GM19023 (cell line): ENCODE measurements around the gene MAGI1.

Experiments
- ATAC-seq: cut with Tn5 transposase; IDR thresholded peaks from one replicate; pipeline ENCODE4 v1.9.1; 2021; ENCODE audit warnings: mild to moderate bottlenecking, moderate library complexity; ENCODE audit not compliant: unreplicated experiment

Gene MAGI1

GRCh38 chr3:65604863-65605526, 433.7 kb downstream of the MAGI1 start:
- no peak for ATAC-seq

GRCh38 chr3:65603631-65604030, 435.1 kb downstream of the MAGI1 start:
- ATAC-seq, result no peak

- ATAC-seq, result no peak
Observed at GRCh38 chr3:65600888-65601287, 437.8 kb downstream of the MAGI1 start.

- no peak for ATAC-seq
Observed at GRCh38 chr3:65597952-65598413, 440.7 kb downstream of the MAGI1 start.

- ATAC-seq, result no peak
Observed at GRCh38 chr3:65597226-65597951, 441.3 kb downstream of the MAGI1 start.

- ATAC-seq, result no peak
Observed at GRCh38 chr3:65596571-65597225, 442.0 kb downstream of the MAGI1 start.

GRCh38 chr3:65596029-65596300, 442.8 kb downstream of the MAGI1 start:
- ATAC-seq, result no peak

GRCh38 chr3:65595222-65596028, 443.3 kb downstream of the MAGI1 start:
- ATAC-seq, result no peak

- no peak for ATAC-seq
Observed at GRCh38 chr3:65593780-65594752, 444.7 kb downstream of the MAGI1 start.

- no peak for ATAC-seq
Observed at GRCh38 chr3:65591313-65591712, 447.4 kb downstream of the MAGI1 start.

GRCh38 chr3:65588884-65589283, 449.8 kb downstream of the MAGI1 start:
- no peak for ATAC-seq

- no peak for ATAC-seq
Observed at GRCh38 chr3:65587650-65588439, 450.9 kb downstream of the MAGI1 start.

GRCh38 chr3:65584913-65585312, 453.8 kb downstream of the MAGI1 start:
- ATAC-seq, result no peak

GRCh38 chr3:65584002-65584401, 454.7 kb downstream of the MAGI1 start:
- ATAC-seq, result no peak

GRCh38 chr3:65583188-65583587, 455.5 kb downstream of the MAGI1 start:
- ATAC-seq, result no peak

GRCh38 chr3:65582012-65582717, 456.6 kb downstream of the MAGI1 start:
- ATAC-seq, result no peak

GRCh38 chr3:65581313-65581712, 457.4 kb downstream of the MAGI1 start:
- no peak for ATAC-seq

- no peak for ATAC-seq
Observed at GRCh38 chr3:65578861-65579260, 459.9 kb downstream of the MAGI1 start.
